Central memory CD4-positive, alpha-beta T cell (primary cell): ENCODE results near the gene EYS.
"Not testable (repeated sequence)": the region's sequence is repeated elsewhere in the genome, so short reads cannot be mapped to it uniquely, and the experiment has no call there.

Source experiments
- DNase-seq: peaks from one replicate; pipeline ENCODE4 v3.0.0; 2022

EYS gene

DNA sequence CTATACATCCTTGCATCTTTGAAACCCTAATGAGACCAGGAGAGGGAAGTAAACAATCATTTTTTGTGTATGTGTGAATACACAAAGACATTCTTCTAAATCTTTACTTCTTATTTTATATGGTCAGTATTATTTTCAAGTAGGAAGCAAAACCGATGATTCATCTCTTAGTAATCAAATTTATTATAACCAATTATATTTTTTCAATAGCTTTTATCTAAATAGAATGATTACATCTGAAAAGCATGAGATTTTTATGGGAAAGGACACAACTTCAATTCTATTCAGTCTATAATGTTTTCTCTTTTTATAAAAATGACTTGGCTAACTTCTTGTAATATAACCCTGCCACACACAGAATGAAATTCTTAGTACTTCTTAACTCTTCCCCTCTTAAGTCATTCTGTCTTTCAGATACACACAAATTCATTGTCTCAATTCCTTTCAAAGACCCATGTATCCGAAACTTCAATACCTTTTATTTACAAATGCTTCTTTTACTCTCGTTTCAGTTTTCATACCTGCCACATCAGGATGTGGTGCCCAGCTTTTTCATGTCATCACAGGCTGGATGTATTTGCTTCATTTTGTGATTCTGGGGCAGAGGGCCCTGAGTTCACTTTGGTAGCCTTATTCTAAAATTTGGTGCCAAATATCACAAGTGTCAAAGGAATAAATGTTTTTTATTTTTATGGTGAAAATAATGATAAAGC lies 1844.4 kb downstream of the EYS start:
- DNase-seq, result no peak

DNA sequence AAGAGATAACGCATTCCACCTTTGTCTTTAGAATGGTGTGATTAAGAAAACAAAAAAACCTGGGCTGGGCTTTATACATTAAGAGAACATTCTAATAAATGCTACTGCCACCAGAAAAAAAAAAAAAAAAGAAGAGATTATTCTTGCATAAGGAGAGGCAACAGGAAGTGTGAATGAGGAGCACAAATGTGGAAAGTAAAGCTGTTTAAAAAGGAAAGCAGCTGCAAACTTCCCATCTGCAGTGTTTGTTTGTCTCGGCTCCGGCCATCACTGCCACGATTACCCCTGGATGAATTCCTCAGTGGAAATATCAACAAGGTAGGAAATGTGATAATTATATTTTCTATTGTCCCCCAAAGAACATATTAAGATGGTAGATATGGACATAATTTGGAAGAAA lies 1847.5 kb downstream of the EYS start:
- no peak for DNase-seq

DNA sequence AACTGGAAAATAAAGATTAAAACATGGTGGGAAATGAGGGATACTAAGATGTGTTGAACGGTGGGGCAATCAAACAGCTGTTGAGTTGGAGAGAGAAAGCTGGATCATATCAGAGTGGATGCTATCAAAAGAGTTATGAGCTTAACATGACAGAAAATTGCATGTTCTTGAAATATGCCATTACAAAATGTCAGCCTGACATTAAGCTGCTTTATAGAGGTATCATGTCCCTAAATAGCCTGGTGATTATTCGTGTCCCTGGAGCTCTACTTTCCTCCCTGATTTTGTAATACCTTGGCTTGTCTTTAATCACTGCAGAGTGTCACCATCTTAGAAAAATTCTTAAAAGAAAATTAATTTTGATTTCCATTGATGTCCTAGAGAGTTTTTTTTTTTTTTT lies 1848.3 kb downstream of the EYS start:
- DNase-seq, result no peak

DNA sequence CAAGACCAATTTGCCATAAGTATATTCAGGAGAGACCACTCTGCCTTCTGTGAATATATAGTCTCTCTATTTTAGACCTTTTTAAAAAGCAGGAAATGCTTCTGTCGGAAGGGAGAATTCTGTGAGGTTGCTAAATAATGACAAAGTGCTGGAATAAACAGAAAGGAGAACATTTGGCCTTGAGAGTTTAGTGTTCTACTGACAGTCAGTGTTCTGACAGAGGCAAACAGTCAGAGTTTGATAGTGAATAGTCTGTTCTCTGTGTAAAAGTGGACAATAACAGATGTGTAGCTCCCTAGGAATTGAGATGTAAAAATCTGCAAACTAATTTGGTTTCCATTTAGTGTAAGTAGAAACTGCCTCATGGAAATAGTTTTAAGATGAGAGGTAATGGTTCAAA lies 1850.8 kb downstream of the EYS start:
- no peak for DNase-seq

DNA sequence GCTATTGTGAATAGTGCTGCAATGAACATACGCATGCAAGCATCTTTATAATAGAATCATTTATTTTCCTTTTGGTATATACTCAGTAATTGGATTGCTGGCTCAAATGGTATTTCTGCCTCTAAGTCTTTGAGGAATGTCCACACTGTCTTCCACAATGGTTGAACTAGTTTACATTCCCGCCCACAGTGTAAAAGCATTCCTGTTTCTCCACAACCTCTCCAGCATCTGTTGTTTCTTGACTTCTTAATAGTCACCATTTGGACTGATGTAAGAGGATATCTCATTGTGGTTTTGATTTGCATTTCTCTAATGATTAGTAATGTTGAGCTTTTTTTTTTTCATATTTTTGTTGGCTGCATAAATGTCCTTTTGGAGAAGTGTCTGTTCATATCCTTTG lies 1862.7 kb downstream of the EYS start:
- DNase-seq, result no peak

DNA sequence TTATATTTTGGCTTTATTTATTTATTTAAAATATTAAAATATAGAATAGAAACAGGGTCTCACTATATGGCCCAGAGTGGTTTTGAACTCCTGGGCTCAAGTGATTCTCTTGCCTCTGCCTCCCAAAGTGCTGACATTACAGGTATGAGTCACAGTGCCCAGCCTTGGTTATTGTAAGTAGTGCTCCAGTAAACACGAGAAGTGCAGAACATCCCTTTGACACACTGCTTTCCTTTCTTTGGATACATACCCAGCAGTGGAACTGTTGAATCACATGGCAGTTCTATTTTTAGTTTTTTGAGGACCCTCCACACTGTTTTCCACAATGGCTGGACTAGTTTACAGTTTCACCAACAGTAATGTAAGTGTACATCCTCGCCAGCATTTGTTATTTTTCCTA lies 1867.5 kb downstream of the EYS start:
- DNase-seq, result no peak

DNA sequence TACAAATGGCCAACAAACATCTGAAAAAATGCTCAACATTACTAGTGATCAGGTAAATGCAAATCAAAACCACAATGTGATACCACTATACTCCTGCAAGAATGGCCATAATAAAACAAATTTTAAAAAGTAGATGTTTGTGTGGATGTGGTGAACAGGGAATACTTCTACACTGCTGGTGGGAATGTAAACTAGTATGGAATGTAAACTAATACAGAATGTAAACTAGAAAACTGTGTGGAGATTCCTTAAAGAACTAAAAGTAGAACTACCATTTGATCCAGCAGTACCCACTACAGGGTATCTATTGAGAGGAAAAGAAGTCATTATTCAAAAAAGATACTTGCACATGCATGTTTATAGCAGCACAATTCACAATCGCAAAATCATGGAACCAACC lies 1878.3 kb downstream of the EYS start:
- not testable (repeated sequence) for DNase-seq

DNA sequence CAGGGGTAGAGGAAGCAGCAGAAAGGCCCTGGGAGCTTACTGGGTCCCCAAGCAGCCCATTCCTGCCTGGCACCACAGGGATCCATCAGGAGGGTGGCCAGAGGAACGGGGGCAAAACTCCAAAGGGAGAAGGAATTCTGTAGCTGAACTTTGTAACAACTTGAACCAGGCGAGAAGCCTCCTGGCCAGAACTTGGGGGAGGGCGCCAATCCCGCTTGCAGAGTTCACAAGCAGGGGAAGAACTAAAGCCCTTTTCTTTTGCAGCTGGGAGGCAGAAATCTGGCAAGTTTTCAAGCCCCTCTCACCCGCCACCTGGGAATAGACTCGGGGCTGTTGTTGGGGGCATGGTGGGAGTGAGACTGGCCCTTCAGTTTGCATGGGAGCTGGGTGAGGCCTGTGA lies 1882.3 kb downstream of the EYS start:
- no peak for DNase-seq

DNA sequence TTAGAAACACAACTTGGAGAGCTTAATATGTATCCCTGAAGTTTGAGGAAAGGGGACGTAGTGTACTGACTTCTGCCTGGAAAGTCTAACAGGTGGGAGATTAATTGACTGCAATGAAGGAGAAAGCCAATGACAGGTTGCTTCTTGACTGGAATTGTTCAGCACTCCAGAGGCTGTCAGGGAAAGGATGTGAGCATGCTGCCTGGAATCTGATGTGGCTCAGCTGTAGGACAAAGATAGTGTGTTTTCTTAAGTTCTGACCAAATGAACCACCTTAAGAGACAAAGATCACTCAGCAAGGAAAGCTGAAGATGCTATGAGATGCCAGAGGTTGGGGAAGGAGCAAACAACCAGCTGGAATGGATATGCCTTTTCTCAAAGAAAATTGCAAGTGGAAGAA lies 1885.6 kb downstream of the EYS start:
- no peak for DNase-seq

DNA sequence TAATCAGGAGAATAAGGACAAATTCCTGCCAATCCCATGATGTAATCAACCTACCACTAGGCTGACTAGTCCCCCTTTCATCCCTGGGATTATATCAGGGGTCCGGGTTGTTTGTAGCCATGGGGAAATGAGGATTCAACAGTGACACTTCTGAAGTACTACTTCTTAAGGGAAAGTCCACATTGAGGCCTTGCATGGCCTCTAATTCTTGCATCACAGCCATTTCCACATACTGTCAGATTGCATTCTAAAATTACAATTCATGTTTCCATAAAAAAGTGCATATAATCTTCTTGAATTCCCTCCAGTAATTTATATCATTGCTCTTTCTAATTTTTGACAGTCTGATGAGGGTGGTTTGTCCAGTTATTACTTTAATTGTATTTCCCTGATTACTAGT lies 1887.2 kb downstream of the EYS start:
- DNase-seq, result no peak

DNA sequence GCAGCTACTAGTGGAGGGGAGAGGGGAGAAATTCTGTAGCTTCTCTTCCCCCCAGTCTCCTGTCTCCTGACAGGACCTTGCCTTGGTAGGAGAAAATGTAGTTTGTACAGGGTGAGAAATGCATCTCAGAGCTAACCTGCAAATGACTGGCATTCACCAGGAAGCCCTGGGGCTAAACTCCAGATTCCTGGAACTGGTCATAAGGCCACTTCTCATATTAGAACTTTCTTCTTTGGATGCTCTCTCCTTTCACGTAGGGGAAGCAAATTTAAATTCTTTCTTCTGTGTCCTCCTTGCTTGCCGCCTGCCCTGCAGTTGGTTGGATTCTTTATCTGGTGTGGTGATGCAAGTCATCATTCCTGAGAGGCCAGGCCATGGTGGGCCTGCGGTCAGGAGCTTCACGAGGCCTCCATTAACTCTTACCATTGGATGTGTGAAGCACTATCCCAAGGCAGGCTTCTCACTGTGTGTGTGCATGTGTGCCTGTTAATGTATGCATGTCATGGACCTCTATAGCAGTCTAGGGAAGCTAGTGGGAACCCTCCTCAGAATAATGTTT lies 1889.5 kb downstream of the EYS start:
- no peak for DNase-seq

DNA sequence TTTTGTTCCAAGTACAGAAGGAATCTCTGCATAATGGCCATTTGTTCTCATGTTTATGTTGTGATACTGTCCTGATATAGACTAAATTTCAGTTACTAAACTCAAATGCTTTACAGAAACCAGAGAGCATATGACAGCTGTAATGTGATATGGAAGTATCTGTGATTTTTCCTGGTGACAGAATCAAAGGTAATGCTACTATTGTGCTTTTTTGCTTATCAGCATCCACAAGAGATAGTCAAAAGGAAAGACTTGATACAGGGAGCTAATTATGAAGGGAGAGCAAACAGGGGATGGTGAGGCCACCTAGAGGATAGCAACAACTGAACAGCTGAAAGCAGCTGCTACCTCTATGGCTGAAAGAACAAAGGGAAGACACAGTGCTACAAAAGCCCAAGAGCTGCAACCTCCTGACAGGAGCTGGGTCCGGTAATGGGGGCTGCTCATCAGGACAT lies 1890.0 kb downstream of the EYS start:
- no peak for DNase-seq

DNA sequence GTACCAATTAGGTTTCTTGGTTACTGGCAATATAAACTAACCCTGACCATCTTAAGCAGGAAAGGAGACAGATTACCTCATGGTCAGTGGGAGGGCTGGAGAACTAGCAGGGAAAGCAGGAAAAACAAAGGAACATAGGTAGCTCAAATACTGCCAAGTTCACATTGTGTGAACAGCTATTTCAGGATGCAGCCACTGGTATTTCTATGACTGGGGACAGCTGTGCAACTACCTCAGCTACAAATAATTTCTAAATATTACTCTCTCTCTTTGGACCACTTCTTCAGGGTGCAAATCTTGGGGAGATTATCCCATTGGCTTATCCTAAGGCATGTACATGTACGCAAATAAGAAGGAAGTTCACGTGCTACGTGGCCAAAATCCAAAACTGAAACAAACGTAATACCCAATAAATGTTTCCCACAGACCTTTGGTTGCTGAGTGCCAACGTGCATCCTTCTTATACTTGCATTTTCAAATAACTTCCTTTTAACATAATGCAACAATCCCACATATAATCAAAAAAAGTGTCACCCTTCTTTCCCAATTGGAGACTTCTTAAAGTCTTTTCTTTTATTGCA lies 1890.5 kb downstream of the EYS start:
- DNase-seq, result no peak

DNA sequence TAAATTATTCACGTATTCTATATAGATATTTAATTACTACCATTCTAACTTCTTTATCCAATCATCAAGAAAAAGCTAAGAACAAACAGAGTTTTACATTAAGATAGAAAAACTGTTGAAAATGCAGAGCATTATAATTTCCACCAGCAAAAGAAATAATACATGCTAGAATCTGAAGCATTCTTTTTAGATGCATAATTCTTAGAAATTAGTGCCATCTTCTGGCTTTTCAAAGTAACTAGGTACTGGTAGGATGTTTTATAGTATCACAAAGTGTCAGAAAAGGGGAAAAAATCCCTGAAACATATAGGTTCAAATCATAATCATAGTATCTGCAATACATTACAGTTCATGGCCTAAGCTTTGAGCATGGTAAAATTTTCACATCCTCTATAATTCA lies 1892.6 kb downstream of the EYS start:
- DNase-seq, result no peak

DNA sequence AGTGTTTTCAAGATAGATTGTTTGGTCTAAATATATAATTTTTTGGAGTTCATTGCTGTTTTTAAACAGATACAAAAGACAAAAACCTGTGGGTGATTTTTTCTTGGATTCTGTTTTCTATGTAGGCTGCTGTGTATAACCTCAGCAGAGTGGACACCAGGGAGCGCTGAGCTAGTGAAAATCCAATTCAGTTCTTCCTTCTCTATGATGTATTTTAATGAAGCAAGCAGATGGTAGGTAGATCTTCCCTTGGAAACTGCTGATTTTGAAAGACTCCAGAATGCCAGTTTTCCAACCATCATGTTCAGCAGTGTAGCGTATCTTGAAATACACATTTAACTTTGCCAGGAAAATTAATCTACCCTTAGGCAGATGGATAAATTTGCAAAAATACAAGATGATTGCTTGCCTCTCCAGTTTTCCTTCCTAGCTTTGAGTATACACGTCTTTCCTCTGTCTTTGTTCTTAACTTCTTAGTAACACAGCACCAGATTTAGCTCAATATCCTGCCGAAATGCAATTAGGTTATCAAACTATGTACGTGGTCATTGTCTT lies 1893.4 kb downstream of the EYS start:
- DNase-seq, result no peak

DNA sequence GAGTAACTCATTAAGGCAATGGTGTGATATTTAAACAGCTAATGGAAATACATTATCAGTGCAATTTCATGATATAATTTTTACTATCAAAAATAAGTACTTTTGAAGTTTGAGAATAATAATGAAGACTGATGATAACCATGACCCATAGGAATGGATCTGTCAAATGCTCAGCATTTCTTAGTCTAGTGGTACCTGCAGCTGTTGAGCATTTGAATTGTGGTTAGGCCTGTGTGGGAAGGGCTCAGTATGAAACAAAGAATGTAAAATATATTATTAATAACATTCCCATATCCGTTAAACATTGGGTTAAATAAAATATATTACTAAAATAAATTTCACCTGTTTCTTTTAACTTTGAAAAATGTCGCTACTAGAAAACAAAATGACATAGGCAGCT lies 1898.5 kb downstream of the EYS start:
- DNase-seq, result no peak

DNA sequence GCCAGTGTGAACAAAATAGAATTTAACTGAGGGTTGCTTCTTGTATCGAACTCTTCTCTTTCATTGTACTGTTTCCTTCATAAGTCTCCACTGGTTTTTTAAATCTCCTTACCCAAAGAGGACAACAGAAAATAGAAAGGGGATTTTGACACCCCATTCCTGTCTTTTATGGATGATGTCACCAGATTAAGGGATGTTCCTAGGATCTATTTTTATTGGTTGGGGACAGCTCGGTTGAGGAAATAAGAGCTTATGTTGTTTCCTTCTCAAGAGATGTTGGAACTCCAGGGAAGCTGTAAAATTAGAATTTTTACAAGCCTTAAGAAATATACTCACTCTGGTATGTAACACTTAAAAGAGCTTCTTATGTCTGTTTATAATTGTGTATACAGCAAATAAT lies 1900.0 kb downstream of the EYS start:
- no peak for DNase-seq

DNA sequence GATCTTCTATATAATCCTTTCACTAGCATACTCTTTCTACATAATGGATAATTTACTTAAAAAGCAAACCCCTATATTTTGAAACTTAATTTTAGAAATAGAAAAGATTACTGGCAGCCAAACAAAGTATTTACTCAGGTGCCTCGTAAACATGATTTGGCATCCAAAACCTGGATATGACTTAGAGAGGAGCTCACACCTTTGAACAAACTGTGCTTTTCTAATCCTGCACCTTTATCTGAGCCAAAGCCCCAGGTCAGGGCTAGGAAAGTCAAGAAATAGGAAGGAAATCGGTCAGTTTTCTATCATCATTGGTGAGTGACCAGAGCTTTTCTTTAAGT lies 1900.5 kb downstream of the EYS start:
- DNase-seq, result no peak

DNA sequence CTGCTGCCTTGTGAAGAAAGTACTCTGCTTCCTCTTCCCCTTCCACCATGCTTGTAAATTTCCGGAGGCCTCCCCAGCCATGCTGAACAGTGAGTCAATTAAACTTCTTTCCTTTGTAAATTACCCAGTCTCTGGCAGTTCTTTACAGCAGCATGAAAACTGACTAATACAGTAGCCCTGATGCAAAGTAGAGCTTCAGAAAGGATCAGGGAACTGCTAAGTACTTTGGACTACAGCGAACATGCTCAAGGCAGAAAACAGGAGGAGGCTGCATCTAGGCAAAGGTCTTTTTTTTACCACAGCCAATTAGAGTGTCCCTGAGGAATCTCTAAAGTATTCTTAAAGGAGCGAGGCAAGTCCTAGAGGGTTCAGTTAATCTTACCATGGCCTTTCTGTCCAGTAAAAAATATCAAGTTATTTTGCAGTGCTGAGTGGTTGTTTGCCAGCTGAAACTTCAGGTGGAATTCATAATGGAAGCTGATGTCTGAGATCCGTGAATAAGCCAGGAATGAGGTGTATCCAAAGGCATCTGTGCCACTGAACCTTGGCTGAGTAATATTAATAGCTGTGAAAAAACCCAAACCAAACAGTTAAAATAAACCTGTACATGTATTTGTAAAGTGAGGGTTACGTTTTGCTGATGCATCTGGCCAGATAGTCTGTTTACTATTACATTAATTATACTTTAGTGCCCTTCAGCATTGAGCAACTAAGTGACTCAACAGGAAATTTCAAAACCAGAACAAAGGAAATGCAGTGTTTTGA lies 1901.0 kb downstream of the EYS start:
- no peak for DNase-seq

DNA sequence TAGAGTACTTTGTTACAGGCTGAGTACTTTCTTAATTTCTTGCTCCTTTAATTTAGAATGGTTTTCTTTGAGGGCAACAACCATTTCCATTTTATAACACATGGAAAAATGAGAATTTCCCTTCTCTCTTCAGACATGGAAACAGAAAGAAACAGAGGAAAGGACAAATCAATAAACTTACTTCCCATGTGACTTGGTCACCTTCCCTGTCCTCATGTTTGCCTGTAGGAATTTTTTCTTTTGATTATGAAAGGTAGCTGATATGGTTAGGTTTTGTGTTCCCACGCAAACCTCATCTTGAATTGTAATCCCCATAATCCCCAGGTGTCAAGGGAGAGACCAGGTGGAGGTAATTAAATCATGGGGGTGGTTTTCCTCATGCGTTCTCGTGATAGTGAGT lies 1901.7 kb downstream of the EYS start:
- DNase-seq, result no peak

DNA sequence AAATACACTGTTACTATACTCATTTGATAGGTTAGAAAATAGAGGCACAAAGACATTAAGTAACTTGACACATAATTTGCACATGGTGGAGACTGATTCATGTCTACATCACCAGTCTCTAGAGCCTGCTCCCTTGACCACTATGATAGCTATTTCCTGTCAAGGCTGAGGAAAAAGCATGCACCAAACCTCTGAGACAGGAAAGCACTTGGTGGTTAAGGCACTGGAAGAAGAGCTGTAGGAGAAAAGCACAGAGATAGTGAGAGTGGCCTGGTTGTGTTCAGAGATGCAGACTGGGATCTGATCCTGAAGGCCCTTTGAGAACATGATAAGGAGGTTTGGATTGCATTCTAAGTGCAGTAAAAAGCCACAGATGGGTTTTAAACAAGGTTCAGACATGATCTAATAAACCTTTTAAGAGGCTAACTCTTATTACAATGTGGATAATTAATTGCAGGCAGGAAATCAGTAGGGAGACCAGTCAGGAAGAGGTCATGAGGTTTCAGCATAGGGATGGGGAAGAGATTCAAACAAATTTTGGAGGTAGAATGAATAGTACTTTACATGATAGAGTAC lies 1902.6 kb downstream of the EYS start:
- no peak for DNase-seq

DNA sequence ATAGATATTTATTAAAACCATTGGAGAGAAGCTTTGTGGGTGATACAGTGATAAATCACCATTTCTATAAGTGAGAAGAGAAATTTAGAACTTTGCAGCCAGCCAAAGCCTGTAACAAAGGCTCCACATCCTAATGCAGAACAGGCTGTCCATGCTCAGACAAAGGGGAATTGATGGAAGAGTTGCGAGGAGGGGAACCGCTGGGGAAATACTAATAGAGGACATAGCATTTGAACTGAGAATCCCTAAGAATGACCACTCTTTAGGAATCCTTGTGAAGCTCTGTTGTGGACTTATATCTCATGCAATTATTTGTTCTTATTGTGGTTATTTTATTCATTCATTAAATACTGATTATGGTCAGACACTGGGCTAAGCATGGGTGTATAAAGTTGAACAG lies 1903.7 kb downstream of the EYS start:
- no peak for DNase-seq

DNA sequence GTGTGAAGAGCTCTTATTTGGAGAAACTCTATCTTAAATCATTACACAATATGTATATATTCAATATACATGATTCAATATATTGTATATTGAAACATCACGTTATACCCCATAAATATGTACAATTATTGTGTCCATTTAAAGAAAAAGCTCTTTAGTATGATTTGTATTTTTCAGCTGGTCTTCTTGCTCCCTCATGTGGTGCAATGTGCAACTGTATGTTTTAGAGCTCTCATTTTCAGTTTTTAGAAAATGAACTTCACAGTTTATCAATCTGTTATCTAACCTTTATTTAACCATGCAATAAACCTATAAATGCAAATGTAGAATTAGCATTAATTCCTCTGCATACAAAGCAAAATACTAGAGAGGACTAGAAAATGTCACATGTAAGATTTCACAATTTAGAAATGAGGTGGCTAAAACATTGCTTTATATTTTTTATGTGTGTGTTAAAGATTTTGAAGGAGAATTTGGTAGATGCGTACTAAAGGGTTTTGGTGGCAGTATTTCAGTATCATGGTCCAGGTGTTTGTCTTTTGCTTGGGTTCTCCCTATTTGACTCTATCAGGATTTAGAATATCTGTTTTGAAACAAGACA lies 1904.3 kb downstream of the EYS start:
- no peak for DNase-seq
